CD4-positive, alpha-beta T cell treated with Interleukin-4 for 4 hours (primary cell): ENCODE data around the gene CDH13.

ENCODE experiments used
- DNase-seq: peaks from one replicate; pipeline ENCODE4 v3.0.0-alpha.2; 2020

CDH13 gene

DNA sequence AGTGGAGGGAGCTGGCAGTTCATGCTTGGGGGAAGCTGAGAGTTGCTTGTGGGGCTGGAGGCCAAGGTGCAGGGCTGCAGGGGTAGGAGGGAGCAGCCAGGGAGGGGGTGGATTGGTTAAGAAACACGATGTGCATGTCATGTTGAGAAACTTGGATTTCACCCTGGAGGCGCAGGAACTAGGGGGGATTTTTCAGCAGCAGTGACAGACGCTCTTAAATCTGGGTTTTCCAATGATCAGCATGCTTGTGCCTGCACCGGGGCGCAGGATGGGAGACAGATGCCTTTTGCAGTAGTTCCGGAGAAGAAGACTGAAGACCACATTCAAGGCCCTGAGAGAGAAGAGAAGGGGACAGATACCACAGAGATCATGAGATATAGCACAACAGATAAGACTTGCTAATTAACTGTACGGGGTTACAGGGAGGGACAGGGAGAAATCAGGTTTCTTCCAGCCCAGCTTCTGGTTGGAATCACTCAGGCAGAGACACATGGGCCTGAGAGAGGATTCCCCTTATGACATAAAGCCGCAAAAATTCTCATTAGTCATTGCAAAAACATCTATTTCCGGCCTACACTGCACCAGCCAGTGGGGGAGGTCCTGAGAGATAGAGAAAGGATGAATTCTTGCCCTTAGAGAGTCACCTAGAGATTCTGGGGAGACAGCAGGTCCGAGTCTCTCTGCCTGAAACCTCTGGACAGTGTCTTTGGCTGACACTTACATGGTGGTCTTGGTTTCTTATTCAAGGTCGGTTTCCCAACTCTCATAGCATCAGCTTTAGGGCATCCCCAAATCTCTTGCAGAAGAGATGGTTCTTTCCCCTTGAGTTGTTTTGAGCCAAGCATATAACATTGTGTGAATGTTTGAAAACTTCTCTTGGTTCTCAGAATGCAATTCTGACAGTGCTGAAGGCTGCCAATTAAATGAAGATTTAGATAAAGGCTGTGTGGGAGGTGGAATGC, 27.1 kb downstream of the CDH13 start:
- DNase-seq = peak; percentile 83

DNA sequence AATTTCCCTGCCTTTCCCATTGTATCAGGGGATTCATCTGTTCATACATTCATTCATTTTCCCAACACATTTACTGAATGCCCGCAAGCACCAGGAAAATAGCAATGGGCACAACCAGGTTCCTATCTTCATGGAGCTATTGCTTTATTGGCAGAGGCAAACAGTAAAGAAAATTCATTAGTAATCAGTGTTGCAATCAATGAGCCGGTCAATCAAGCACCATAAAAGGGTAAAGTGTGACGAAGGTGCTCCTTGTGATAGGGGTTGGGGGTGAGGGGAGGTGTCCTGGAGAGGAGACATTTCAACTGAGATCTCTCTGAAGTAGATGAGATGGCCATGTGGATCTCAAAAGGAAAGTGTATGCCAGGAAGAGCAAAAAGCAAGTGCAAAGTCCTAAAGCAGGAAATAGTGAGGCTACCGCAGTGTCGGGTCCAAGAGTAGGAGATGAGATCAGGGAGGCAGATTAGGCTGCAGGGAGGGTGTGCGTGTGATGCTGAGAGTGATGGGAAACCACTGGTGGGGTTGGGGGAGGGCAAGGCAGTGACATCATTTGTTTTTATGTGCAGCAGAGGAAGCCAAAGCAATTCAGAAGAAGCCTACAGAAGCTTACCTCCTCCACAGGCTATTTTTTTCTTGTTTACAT, 28.4 kb downstream of the CDH13 start:
- peak; percentile 89 for DNase-seq

- DNase-seq = no peak
Measured at GRCh38 chr16:82655720-82656490, 29.1 kb downstream of the CDH13 start.

DNA sequence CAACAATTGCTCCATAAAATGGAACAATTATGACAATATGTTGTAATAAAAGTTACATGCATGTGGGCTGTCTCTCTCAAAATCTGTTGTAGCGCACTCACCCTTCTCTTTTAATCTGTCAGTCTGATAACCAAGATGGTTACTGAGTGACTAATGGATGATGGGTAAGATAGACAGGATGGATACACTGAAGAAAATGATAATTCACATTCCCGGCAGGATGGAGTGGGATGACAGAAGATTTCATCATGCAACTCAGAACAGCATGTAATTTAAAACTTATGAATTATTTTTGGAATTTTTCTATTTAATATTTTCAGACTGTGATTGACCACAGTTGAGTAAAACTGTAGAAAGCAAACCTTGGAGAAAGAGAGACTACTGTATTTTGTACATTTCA, 30.5 kb downstream of the CDH13 start:
- DNase-seq = no peak

DNA sequence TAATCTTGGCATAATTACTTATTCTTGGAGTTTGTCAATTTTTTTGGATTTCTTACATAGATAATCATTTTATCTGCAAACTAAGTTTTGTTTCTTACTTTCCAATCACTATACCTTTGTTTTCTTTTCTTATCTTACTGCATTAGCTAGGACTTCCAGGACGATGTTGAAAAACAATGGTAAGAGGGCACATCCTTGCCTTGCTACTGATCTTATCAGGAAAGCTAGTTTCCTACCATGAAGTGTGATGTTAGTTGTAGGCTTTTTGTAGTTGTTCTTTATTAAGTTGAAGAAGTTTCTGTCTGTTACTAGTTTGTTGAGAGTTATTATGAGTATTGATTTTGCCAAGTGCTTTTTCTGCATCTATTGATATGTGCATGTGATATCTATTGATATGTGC, 31.0 kb downstream of the CDH13 start:
- DNase-seq = no peak

DNA sequence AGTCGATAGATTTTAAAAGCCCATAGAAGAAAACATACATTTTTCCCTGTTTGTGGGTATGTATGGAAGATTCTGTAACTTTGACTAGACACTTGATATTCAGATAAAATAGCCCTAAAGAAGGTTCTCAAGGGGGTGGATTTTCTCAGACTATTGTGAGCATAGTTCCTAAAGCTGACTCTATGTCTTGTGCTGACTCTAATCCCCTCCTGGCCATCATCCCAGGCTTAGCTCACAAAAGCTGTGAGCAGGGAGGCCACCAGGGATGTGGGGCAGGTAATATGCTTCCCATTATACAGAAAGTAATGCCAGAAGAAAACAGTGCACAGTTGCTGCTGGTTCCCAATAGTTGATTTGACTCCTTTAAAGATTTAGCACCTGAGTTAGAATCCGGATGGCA, 32.0 kb downstream of the CDH13 start:
- DNase-seq = no peak

- DNase-seq = peak; percentile 57
Measured at GRCh38 chr16:82660075-82660645, 33.4 kb downstream of the CDH13 start.

GRCh38 chr16:82660966-82661365, 34.2 kb downstream of the CDH13 start:
- DNase-seq = no peak

DNA sequence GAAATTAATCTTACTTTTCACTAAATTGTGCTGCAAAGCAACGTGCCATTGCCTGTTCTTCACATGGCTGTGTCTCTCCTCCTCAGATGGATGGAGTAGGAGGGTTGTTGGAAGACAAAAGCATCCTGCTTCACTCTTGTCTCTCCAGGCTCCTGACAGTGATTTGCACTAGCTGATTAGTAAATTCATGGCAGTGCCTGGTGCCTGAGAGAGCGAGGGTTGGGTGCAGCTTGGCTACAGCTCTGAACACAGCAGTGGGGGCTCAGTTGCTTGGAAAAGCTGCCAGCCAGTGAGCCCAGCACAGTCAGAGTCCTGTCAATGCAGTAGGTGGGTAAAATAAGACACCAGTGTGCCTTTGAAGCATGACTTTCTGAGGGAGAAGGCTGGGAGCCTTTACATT, 37.4 kb downstream of the CDH13 start:
- no peak for DNase-seq

GRCh38 chr16:82665025-82665424, 38.3 kb downstream of the CDH13 start:
- no peak for DNase-seq

DNA sequence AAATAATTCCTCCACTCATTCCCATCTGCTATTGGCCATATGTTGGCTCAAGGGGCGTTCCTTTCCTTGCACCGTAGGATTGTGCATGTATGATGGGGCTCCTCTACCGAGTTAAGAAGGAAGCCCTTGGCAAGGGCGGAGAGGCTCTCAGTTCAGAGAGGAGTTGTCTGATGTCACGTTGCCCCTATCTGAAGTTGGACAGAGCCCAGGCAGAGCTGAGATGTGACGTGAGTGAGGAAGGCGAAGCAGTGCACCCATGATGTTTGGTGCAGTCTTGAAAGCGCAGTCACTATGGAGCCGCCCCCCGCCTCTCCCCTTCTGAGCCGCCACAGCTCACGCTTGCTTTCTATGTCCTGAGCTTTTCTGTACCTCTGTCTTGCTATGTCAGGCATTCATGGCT, 40.7 kb downstream of the CDH13 start:
- no peak for DNase-seq

DNA sequence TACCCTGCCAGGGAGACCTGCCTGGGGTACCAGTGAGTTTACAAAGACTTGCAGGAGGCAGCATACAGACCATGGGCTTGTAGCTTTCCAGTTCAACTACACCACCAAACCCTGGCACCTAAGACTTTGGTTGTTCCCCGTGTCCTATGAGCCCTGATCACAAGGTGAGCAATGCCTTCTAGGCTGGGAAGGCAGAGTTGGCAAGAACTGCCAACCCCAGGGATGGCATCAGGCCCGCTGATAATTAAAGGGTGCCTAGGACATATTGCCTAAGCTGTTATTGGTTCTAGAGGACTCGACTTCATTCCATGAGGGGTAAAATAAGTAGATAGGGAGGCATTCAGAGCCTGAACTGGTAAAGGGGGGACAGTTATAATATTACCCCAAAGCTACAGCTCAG, 41.3 kb downstream of the CDH13 start:
- DNase-seq = no peak

- peak; percentile 41 for DNase-seq
Measured at GRCh38 chr16:82671741-82672140, 45.0 kb downstream of the CDH13 start.

DNA sequence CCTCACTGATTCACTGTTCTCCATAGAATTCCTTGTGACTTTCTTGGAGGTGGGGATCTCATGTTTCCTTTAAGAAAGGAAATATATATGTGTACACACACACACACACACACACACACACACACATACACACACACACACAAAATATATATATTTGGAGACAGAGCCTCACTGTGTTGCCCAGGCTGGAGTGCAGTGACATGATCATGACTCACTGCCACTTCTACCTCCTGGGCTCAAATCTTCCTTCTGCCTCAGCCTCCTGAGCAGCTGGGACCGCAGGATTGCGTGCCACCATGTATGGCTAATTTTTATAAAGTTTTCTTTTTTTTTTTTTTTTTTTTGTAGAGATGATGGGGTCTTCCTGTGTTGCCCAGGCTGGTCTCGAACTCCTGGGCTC, 45.9 kb downstream of the CDH13 start:
- DNase-seq = no peak

GRCh38 chr16:82675300-82675699, 48.5 kb downstream of the CDH13 start:
- no peak for DNase-seq

- DNase-seq = no peak
Measured at GRCh38 chr16:82681592-82681991, 54.8 kb downstream of the CDH13 start.

- DNase-seq = no peak
Measured at GRCh38 chr16:82682767-82683166, 56.0 kb downstream of the CDH13 start.

DNA sequence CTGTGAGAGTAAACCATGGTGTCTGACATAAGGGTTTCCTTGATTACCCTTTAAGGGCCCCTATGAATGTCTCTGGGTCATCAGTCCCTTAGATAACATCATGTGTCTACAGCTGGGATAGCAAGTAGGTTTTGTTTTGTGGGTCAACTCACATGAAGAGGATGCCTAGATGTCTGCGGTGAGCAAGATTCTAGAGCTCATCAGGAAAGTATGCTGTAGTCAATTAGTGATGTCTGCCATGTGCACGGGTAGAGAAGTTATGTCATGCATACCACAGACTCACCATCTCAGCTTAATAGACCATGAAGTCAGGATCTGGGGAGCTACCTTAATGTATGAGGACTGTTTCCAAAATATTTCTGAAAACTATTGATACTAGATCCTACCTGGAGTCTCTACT, 57.5 kb downstream of the CDH13 start:
- no peak for DNase-seq

- DNase-seq = no peak
Measured at GRCh38 chr16:82685526-82685925, 58.8 kb downstream of the CDH13 start.

GRCh38 chr16:82694239-82694874, 67.6 kb downstream of the CDH13 start:
- no peak for DNase-seq

GRCh38 chr16:82695806-82696205, 69.0 kb downstream of the CDH13 start:
- no peak for DNase-seq

GRCh38 chr16:82699260-82699659, 72.5 kb downstream of the CDH13 start:
- no peak for DNase-seq
